WERI-Rb-1 (cell line): ENCODE measurements around the gene DHRS9.

Experiments used
- DNase-seq: peaks from one replicate; pipeline ENCODE4 v3.0.0-alpha.2; 2020
- H3K27ac ChIP-seq: fragments of 250-450 bp; sonication (Bioruptor Pico); 2 replicates; pipeline ENCODE4 v1.5.1; 2020; ENCODE audit warnings: mild to moderate bottlenecking, moderate library complexity
- H3K27me3 ChIP-seq: fragments of 250-450 bp; sonication (Bioruptor Pico); 2 replicates; pipeline ENCODE4 v1.5.1; 2021; ENCODE audit warnings: mild to moderate bottlenecking, low read depth, moderate library complexity; ENCODE audit not compliant: insufficient read depth, severe bottlenecking
- H3K36me3 ChIP-seq: fragments of 250-450 bp; sonication (Bioruptor Pico); 2 replicates; pipeline ENCODE4 v1.5.1; 2020; ENCODE audit warnings: mild to moderate bottlenecking, moderate library complexity
- H3K4me3 ChIP-seq: 2 replicates; pipeline ENCODE4 v1.5.1; 2011; ENCODE audit warnings: low read depth, mild to moderate bottlenecking, control low read depth, low read length
- H3K9me3 ChIP-seq: fragments of 250-450 bp; sonication (Bioruptor Pico); 2 replicates; pipeline ENCODE4 v1.5.1; 2021; ENCODE audit warnings: mild to moderate bottlenecking, moderate library complexity; ENCODE audit not compliant: severe bottlenecking
- TF ChIP-seq, protein P1 (sequence below): IDR thresholded peaks from 2 replicates; pipeline ENCODE4 v1.5.1; 2011; ENCODE audit warnings: low read depth, mild to moderate bottlenecking, control low read depth, inconsistent platforms, low read length

Gene DHRS9

DNA sequence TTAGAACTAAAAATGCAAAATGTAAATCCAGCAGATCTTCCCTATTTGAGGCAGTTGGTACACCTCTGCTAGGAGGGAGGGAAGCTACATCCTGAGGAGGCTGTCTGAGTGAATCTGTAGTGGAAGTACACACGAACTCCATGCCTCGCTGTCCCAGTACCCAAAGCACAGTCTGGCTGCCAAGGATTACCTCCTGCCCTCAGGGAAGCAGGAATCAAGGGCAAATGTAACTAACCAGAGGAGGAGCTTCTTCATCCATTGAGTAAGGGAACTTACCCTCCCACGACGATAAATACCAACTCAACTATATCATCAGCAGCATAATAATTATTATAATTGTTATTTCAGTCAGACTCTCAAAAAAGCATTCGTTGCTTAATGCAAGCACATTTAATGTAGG is 2.1 kb downstream of the DHRS9 start:
- DNase-seq = no peak
- TF ChIP-seq, protein P1, sequence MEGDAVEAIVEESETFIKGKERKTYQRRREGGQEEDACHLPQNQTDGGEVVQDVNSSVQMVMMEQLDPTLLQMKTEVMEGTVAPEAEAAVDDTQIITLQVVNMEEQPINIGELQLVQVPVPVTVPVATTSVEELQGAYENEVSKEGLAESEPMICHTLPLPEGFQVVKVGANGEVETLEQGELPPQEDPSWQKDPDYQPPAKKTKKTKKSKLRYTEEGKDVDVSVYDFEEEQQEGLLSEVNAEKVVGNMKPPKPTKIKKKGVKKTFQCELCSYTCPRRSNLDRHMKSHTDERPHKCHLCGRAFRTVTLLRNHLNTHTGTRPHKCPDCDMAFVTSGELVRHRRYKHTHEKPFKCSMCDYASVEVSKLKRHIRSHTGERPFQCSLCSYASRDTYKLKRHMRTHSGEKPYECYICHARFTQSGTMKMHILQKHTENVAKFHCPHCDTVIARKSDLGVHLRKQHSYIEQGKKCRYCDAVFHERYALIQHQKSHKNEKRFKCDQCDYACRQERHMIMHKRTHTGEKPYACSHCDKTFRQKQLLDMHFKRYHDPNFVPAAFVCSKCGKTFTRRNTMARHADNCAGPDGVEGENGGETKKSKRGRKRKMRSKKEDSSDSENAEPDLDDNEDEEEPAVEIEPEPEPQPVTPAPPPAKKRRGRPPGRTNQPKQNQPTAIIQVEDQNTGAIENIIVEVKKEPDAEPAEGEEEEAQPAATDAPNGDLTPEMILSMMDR = no peak
- no peaks in the 10 kb centered on the region for H3K36me3 ChIP-seq
- H3K9me3 ChIP-seq = no peaks in the 10 kb centered on the region
- peaks cover 17% of the 10 kb centered on the region for H3K27me3 ChIP-seq
- H3K4me3 ChIP-seq = no peak overlapping the region
- H3K27ac ChIP-seq = no peak overlapping the region

DNA sequence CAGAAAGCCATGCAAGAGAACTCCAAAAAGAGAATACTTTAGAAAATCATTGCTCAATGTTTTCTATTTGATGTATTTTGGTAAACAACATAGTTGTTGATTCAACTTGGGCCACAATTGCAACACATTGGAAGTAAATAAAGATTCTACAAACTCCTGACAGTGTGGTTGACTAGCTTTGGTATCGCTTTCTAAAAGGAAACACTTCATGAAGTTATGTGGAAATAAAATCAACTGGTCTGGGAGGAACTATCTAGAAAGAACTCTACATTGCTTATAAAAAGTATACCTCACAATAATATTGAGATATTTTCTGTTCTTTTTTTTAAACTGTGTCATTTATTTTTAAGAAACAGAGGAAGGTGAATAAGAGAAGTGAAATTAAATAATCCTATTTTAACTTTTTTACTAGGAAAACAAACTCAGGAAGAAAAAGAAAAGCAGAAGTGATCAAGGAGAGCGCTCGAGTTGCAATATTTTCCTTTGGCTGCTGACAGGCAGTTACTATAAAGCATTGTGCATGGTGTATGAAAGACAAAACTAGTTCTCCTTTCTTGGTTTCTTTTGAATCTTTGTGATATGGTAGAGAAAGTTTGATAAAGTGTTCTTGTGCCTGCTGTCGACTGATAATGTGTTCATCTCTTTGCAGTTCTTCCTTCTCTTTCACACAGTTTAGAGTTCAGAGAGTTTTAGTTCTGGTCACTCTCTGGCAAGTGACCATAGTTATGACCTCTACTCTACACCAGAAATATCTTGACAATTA is 3.0 kb downstream of the DHRS9 start:
- H3K27ac ChIP-seq = no peak overlapping the region
- H3K36me3 ChIP-seq = no peaks in the 10 kb centered on the region
- peaks cover 9% of the 10 kb centered on the region for H3K27me3 ChIP-seq
- no peaks in the 10 kb centered on the region for H3K9me3 ChIP-seq
- no peak for DNase-seq
- TF ChIP-seq, protein P1 = no peak
- no peak overlapping the region for H3K4me3 ChIP-seq

DNA sequence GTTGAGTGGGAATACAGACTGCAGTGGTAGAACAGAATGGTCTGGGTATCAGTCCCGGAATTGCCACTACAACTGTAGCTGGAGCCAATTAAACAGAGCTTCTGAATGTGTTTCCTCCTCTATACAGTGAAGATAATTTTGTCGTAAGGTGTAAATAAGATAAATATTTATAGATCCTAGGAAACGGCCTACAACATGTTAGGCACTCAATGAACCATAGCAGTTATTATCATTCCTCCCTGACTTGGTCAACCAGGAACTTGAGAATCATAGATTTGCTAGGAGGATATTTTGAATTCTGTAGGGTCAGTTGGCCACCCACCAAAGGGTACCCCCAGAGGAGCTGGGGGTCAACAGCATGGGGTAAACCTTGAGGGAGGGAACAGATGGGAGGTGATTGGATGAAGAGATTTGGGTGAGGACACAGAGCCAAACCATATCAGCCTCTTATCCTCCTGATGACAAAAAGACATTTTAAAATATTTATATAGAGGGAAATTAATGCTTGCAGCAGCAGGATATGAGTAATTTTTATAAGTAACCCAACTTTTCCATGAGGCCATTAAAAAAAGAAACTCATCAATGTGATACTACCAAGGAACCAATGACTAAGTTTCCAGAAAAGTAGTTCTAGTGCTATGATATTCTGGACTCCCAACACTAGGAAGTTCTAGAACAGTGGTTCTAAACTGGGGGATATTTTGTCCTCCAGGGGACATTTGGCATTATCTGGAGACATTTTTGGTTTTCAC is 4.0 kb downstream of the DHRS9 start:
- DNase-seq = no peak
- Histone ChIP-seq H3K36me3 (no peaks in the 10 kb centered on the region), H3K27ac (no peak overlapping the region), H3K9me3 (no peaks in the 10 kb centered on the region), H3K4me3 (no peak overlapping the region), H3K27me3 (peaks cover 7% of the 10 kb centered on the region)
- TF ChIP-seq, protein P1 = no peak

DNA sequence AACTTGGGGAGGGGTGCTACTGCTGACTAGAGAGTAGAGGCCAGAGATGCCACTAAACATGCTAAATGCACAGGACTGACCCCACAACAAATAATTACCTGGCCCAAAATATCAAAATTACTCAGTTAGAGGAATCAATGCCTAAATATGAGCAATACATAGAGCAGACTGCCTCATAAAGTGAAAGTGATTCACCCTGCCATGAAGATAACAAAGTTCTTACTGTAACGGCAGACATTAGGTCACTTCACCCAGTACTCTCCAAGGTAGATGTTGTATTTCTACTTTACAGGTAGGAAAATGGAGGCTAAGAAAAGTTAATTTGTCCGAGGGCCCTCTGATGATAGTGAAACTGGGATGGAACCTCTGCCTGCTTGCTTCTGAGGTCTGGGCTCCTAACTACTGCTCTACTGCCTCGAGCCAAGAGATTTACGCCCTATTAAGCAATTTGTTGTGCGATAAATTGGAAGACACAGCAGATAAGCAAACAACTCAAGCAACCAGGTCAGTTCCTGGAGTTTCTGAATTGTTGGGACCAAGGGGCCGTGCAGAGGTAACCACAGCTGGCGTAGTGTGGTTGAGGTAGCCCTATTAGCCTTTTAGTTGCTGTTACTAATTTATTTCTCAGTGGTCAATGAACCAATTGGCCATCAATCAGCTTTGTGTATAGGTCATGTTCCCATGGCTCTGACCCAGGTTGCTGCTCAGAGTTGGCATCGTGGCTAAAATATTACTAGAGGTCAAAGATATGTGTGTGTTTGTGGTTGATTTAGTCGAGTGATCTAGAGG is 4.8 kb downstream of the DHRS9 start:
- Histone ChIP-seq H3K9me3 (no peaks in the 10 kb centered on the region), H3K4me3 (no peak overlapping the region), H3K36me3 (no peaks in the 10 kb centered on the region), H3K27ac (no peak overlapping the region), H3K27me3 (peaks cover 7% of the 10 kb centered on the region)
- DNase-seq = no peak
- TF ChIP-seq, protein P1 = no peak

DNA sequence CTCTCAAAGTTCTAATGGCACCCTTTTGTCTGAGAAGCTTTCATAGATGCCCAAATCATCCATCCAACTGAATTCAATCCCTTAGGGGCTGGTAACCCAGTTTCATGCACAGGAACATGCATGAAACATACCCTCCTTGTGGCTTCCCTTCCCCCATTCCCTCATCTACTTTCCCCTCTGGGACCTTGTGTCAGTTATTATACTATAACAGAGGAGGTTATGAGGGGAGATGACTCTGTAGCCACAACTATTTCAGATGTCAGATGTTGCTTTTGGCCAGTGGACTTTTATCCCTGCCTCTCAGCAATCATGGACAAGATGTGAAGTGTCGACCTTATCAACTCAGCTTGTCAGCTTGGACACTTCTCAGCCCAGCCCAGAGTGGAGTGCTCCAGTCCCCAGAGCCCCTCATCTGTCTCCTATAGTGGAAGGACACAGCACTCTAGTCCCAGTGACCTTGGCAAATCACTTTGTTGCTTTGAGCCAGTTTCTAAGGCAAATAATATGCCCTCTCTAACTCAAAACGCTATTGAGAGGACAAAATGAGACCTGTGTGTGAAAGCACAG is 8.4 kb downstream of the DHRS9 start:
- TF ChIP-seq, protein P1 = no peak
- Histone ChIP-seq H3K9me3 (no peaks in the 10 kb centered on the region), H3K27me3 (peaks cover 6% of the 10 kb centered on the region), H3K27ac (no peak overlapping the region), H3K36me3 (no peaks in the 10 kb centered on the region), H3K4me3 (no peak overlapping the region)
- DNase-seq = no peak
